Epithelial cell of esophagus (primary cell): Measurements from ENCODE around the gene FLNA.
"Not testable (repeated sequence)": the region's sequence is repeated elsewhere in the genome, so short reads cannot be mapped to it uniquely, and the experiment has no call there.

Experiments
- DNase-seq: peaks from one replicate; pipeline ENCODE4 v3.0.0; 2010; ENCODE audit warnings: low read depth
- H3K4me3 ChIP-seq: 2 replicates; pipeline ENCODE4 v1.5.1; 2011; ENCODE audit warnings: mild to moderate bottlenecking, low read length, control low read depth
- TF ChIP-seq, protein P1 (sequence below): IDR thresholded peaks from 2 replicates; pipeline ENCODE4 v1.5.1; 2011; ENCODE audit warnings: low read depth, mild to moderate bottlenecking, low read length, control low read depth, inconsistent platforms; ENCODE audit not compliant: insufficient read depth; ENCODE audit errors: missing control alignments

The FLNA gene

DNA sequence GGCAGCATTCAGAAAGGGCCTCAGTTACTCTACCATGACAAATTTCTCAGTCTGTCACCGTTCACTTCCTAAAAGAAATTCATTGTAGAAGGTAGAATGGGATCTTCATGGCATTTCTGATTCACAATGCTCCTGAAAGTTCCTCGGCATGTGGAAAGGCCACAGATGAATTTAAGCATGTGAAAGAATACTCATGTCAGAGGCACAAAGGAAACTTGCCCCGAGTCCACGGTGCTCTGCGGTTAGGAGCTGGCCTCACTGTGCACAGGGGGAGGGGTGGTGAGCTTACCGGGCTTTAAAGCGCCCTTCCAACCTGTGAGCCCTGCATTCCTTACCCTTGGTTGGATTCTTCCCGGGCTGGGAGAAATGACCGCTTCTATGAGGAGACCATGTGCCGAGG lies 69.6 kb downstream of the FLNA start:
- H3K4me3 ChIP-seq: no peak overlapping the region
- no peak for DNase-seq
- TF ChIP-seq, protein P1, sequence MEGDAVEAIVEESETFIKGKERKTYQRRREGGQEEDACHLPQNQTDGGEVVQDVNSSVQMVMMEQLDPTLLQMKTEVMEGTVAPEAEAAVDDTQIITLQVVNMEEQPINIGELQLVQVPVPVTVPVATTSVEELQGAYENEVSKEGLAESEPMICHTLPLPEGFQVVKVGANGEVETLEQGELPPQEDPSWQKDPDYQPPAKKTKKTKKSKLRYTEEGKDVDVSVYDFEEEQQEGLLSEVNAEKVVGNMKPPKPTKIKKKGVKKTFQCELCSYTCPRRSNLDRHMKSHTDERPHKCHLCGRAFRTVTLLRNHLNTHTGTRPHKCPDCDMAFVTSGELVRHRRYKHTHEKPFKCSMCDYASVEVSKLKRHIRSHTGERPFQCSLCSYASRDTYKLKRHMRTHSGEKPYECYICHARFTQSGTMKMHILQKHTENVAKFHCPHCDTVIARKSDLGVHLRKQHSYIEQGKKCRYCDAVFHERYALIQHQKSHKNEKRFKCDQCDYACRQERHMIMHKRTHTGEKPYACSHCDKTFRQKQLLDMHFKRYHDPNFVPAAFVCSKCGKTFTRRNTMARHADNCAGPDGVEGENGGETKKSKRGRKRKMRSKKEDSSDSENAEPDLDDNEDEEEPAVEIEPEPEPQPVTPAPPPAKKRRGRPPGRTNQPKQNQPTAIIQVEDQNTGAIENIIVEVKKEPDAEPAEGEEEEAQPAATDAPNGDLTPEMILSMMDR: no peak

DNA sequence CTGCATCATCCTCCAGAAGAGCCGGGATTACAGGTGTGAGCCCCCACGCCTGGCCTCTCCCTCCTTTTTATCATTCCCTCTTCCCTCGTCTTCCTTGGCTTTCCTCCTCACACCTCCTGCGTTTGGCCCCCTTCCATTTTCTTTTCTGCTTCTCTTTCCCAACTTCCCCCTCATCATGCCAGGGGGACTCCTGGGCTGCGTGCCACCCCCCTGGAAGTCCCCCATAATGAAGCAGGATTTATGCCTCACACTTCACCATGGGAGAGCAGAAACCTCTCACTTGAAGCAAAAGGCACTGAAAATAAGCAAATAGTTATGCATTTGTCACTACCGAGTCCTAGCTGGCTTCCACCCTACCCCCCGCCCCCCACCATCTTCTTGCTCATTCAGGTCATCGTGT lies 71.0 kb downstream of the FLNA start:
- DNase-seq: no peak
- no peak overlapping the region for H3K4me3 ChIP-seq
- TF ChIP-seq, protein P1: no peak

DNA sequence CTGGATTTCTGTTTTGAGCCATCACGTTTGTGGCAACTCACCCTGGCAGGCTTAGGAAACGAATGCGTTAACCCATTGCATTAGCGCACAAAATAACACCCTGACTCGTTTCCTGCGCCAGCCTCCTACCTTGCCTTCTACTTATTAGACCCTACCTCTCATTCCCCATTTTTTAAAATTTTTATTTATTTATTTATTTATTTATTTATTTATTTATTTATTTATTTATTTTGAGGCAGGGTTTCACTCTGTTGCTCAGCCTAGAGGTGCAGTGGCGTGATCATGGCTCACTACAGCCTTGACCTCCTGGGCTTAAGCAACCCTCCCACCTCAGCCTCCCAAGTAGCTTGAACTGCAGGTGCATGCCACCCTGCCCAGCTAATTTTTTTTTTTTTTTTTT lies 71.4 kb downstream of the FLNA start:
- H3K4me3 ChIP-seq, DNase-seq: not testable (repeated sequence)

DNA sequence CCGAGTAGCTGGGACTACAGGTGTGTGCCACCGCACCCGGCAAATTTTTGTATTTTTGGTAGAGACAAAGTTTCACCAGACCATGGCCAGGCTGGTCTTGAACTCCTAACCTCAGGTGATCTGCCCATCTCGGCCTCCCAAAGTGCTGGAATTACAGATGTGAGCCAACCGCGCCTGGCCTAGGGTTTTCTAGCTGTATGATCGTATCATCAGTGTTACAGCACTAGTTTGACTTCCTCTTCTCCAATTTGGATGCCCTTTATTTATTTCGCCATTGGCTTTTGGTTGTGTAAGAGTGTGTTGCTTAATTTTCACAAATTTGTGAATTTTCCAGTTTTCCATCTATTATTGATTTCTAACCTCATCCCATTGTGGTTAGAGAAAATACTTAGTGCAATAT lies 73.6 kb downstream of the FLNA start:
- H3K4me3 ChIP-seq: no peak overlapping the region
- TF ChIP-seq, protein P1: no peak
- no peak for DNase-seq
